Left lung (tissue), 10 donors: ENCODE data around the gene MUS81. TPM values are rescaled to one million over a fixed set of nuclear protein-coding genes. Genes with fewer than 3 reads are reported as not detected.

Experiments
- ATAC-seq: fragments of 200-7000 bp; cut with Tn5 transposase; one replicate; pipeline ENCODE4 v1.9.1; 2020; ENCODE audit warnings: moderate library complexity
- DNase-seq, 4 donors: peaks; one replicate each; pipeline ENCODE4 v3.0.0-alpha.2; 2013 to 2020
- H3K27ac ChIP-seq, 2 donors: fragments of 200-600 bp; sonication (generic) in 1 of 2; one replicate each; pipeline versions ENCODE4 v1.5.0 to v1.8.0; 2020 to 2021
- H3K27me3 ChIP-seq, 2 donors: fragments of 200-600 bp; sonication (generic) in 1 of 2; one replicate each; pipeline versions ENCODE4 v1.5.0 to v1.8.0; 2020 to 2021
- H3K36me3 ChIP-seq, 2 donors: fragments of 200-600 bp; sonication (generic) in 1 of 2; one replicate each; pipeline versions ENCODE4 v1.5.0 to v1.8.0; 2020 to 2021
- H3K4me1 ChIP-seq, 2 donors: fragments of 200-600 bp; one replicate each; pipeline ENCODE4 v1.8.0; 2021
- H3K4me3 ChIP-seq, 2 donors: fragments of 200-600 bp; sonication (generic) in 1 of 2; one replicate each; pipeline versions ENCODE4 v1.5.0 to v1.8.0; 2020 to 2021; ENCODE audit warnings: mild to moderate bottlenecking in 1 of 2
- H3K9me3 ChIP-seq, 2 donors: fragments of 200-600 bp; sonication (generic) in 1 of 2; one replicate each; pipeline versions ENCODE4 v1.5.0 to v1.8.0; 2020 to 2021
- CTCF ChIP-seq, 2 donors: fragments of 200-600 bp; sonication (generic) in 1 of 2; IDR thresholded peaks; one replicate each; pipeline versions ENCODE4 v1.5.0 to v1.8.0; 2021; ENCODE audit warnings: antibody characterized with exemption in 2 of 2
- intact Hi-C, 2 donors: fragments of 100-400 bp; cut with DNase I; formaldehyde crosslinking; loops; one replicate each; pipeline versions ENCODE4 v1.11.2 to v1.14.2; 2022
- polyA plus RNA-seq, 6 donors: library from polyadenylated mRNA; unstranded; fragments of 120-200 nt; gene quantifications; one replicate each; pipeline ENCODE4 v1.2.1, GENCODE V29; 2013; ENCODE audit not compliant: insufficient read length in 6 of 6
- total RNA-seq, 2 donors: library from RNA; stranded (reverse); fragmentation: NEBNext Ultra II Directional; extraction: Animal tissue kit (Norgen Biotek cat#: 25700); gene quantifications; one replicate each; pipeline ENCODE4 v1.2.1, GENCODE V29; 2021
- donor health status: DM: no; HTN: yes; CAD: no.
- donor health status: DM: no; HTN: no; CAD: no.

The MUS81 gene
- total and polyA plus RNA-seq, 8 donors = 43.4 to 55.0 (median 50.9) TPM

- Histone ChIP-seq H3K4me3 (peak overlapping the region; percentile 73 to 87), H3K36me3 (peaks cover 0 to 51% of the 10 kb centered on the region in 2 donors), H3K27ac (peak overlapping the region in 1 of 2 donors; percentile 97), H3K4me1 (peaks cover 20 to 62% of the 10 kb centered on the region in 2 donors), H3K9me3 (no peaks in the 10 kb centered on the region), H3K27me3 (no peaks in the 10 kb centered on the region)
- no peak for TF ChIP-seq CTCF (IDR thresholded peaks at IDR 0.05)
- peak in 1 of 4 donors; percentile 17 for DNase-seq
- ATAC-seq = no peak
- intact Hi-C loops = loop anchor here in 1 of 2 donors (10.0 kb wide), 1 partner anchor 98 kb away; no protein-coding TSS in a partner anchor
Measured at GRCh38 chr11:65886826-65887722, 26.8 kb downstream of the MUS81 start.

GRCh38 chr11:65887723-65888162, 27.5 kb downstream of the MUS81 start:
- intact Hi-C loops = loop anchor here in 1 of 2 donors (10.0 kb wide), 1 partner anchor 97 kb away; no protein-coding TSS in a partner anchor
- H3K4me3 ChIP-seq = peak overlapping the region; percentile 73 to 87
- H3K27me3 ChIP-seq = no peaks in the 10 kb centered on the region
- TF ChIP-seq CTCF (IDR thresholded peaks at IDR 0.05) = no peak
- H3K36me3 ChIP-seq = peaks cover 0 to 51% of the 10 kb centered on the region in 2 donors
- ATAC-seq = no peak
- DNase-seq = peak in 2 of 4 donors; percentile 19 to 86
- peaks cover 20 to 69% of the 10 kb centered on the region in 2 donors for H3K4me1 ChIP-seq
- H3K9me3 ChIP-seq = no peaks in the 10 kb centered on the region
- H3K27ac ChIP-seq = peak overlapping the region; percentile 95 to 97

- H3K36me3 ChIP-seq = peaks cover 0 to 46% of the 10 kb centered on the region in 2 donors
- peak within 1 kb of the TSS; percentile 95 to 97 for H3K27ac ChIP-seq
- no peaks in the 10 kb centered on the region for H3K27me3 ChIP-seq
- peak; percentile 86 for ATAC-seq
- no peaks in the 10 kb centered on the region for H3K9me3 ChIP-seq
- intact Hi-C loops = loop anchor here in 1 of 2 donors (10.0 kb wide), 1 partner anchor 97 kb away; no protein-coding TSS in a partner anchor
- peak within 1 kb of the TSS; percentile 73 to 87 for H3K4me3 ChIP-seq
- peak; percentile 96 to 99 (median 98) for DNase-seq
- H3K4me1 ChIP-seq = peaks cover 20 to 74% of the 10 kb centered on the region in 2 donors
- TF ChIP-seq CTCF (IDR thresholded peaks at IDR 0.05) = peak; percentile 64 to 95
Measured at GRCh38 chr11:65888163-65888814, 28.1 kb downstream of the MUS81 start, which contains the start of gene FIBP. FIBP (minus strand) TSS chr11:65888471; CDS start chr11:65888418, 53 bp downstream.

GRCh38 chr11:65890324-65891218, 30.3 kb downstream of the MUS81 start, which contains the start of gene CCDC85B:
CCDC85B (plus strand) TSS chr11:65890673; CDS start chr11:65890784, 111 bp downstream.
- TF ChIP-seq CTCF (IDR thresholded peaks at IDR 0.05) = no peak
- peak; percentile 83 for ATAC-seq
- Histone ChIP-seq H3K9me3 (no peaks in the 10 kb centered on the region), H3K27me3 (no peaks in the 10 kb centered on the region), H3K36me3 (peaks cover 0 to 29% of the 10 kb centered on the region in 2 donors), H3K27ac (peak within 1 kb of the TSS; percentile 95 to 97), H3K4me1 (peaks cover 20 to 88% of the 10 kb centered on the region in 2 donors), H3K4me3 (peak within 1 kb of the TSS; percentile 52 to 70)
- peak; percentile 97 to 99 (median 98) for DNase-seq
- intact Hi-C loops = no loop called here
